HepG2 (cell line): ENCODE measurements around the gene DTHD1. TPM values are rescaled to one million over a fixed set of nuclear protein-coding genes. Genes with fewer than 3 reads are reported as not detected.

Source experiments
- ATAC-seq: fragments of 200-7000 bp; cut with Tn5 transposase; 3 replicates; pipeline ENCODE4 v1.9.1; 2020; ENCODE audit warnings: mild to moderate bottlenecking, moderate library complexity
- BruUV-seq: library from RNA; stranded (reverse); fragments of 400-500 nt; replicated peaks from 2 replicates; lab custom pipeline; 2021; lab: Mats Ljungman, UMichigan
- CTCF ChIA-PET: fragments of 300-600 bp; formaldehyde crosslinking; extraction: SDS; loops from one replicate; lab custom pipeline; 2021; ENCODE audit warnings: low total read pairs, inconsistent platforms, low intra/inter-chr PET ratio; lab: Yijun Ruan, JAX
- POLR2A ChIA-PET: fragments of 350-600 bp; sonication (Branson Sonifier 250); formaldehyde crosslinking; loops from one replicate; lab custom pipeline; 2020; ENCODE audit warnings: antibody characterized with exemption, inconsistent platforms; lab: Yijun Ruan, JAX
- DNase-seq: peaks from one replicate; pipeline ENCODE4 v3.0.0-alpha.2; 2015; ENCODE audit warnings: low spot score
- FAIRE-seq: peaks from 3 replicates; lab custom pipeline; 2011; peaks lifted over from hg19 to GRCh38; lab: Jason Lieb, UNC
- H2AFZ ChIP-seq: one replicate; pipeline ENCODE4 v1.6.1; 2011; ENCODE audit warnings: low read length, inconsistent platforms
- H3K27ac ChIP-seq: fragments of 300-600 bp; 3 replicates; pipeline ENCODE4 v1.8.0; 2011; ENCODE audit warnings: mixed run types, mild to moderate bottlenecking, mixed read lengths, low read length, inconsistent platforms; ENCODE audit not compliant: insufficient read depth; ENCODE audit errors: extremely low read length
- H3K27me3 ChIP-seq, 2 experiments: fragments of 200-600 bp in 1 of 2; 2 replicates in 1 of 2; 3 replicates in 1 of 2; pipeline versions ENCODE4 v1.6.0 to v1.8.0; 2011; ENCODE audit warnings: low read length in 2 of 2, mild to moderate bottlenecking in 2 of 2, moderate library complexity in 2 of 2, inconsistent platforms in 1 of 2; ENCODE audit not compliant: insufficient read depth in 2 of 2, control insufficient read depth in 1 of 2
- H3K36me3 ChIP-seq, 2 experiments: fragments of 200-600 bp in 1 of 2; replicated peaks in 1 of 2; 2 replicates in 1 of 2; 3 replicates in 1 of 2; pipeline versions ENCODE4 v1.5.1 to v1.8.0; 2011; ENCODE audit warnings: low read length in 2 of 2, inconsistent platforms in 1 of 2; ENCODE audit not compliant: insufficient read depth in 2 of 2, control insufficient read depth in 1 of 2
- H3K4me1 ChIP-seq: 2 replicates; pipeline ENCODE4 v1.5.1; 2012; ENCODE audit warnings: low read length, inconsistent platforms; ENCODE audit not compliant: insufficient read depth
- H3K4me2 ChIP-seq: 2 replicates; pipeline ENCODE4 v1.6.0; 2011; ENCODE audit warnings: low read depth, low read length, inconsistent platforms
- H3K4me3 ChIP-seq, 3 experiments: fragments of 200-600 bp in 1 of 3; sonication (generic), shearing (Covaris generic) in 1 of 3; replicated peaks in 1 of 3; 2 replicates each; pipeline ENCODE4 v1.5.1; 2011 to 2016; ENCODE audit warnings: low read length in 3 of 3, inconsistent platforms in 2 of 3, low read depth in 2 of 3, mild to moderate bottlenecking in 2 of 3, control low read depth in 1 of 3, mixed read lengths in 1 of 3; ENCODE audit not compliant: insufficient read depth in 1 of 3
- H3K79me2 ChIP-seq: one replicate; pipeline ENCODE4 v1.6.1; 2011; ENCODE audit warnings: low read length, inconsistent platforms; ENCODE audit not compliant: insufficient read depth
- H3K9ac ChIP-seq: 2 replicates; pipeline ENCODE4 v1.6.0; 2011; ENCODE audit warnings: mild to moderate bottlenecking, low read depth, low read length, inconsistent platforms; ENCODE audit not compliant: insufficient read depth
- H3K9me3 ChIP-seq: 2 replicates; pipeline ENCODE4 v1.5.1; 2012; ENCODE audit warnings: mild to moderate bottlenecking, low read length
- H4K20me1 ChIP-seq: 2 replicates; pipeline ENCODE4 v1.6.0; 2011; ENCODE audit warnings: inconsistent platforms, mild to moderate bottlenecking, low read length, moderate library complexity; ENCODE audit not compliant: insufficient read depth
- EHMT2 ChIP-seq: fragments of 200-600 bp; sonication (generic); IDR thresholded peaks from 2 replicates; pipeline ENCODE4 v1.7.0; 2017; ENCODE audit warnings: antibody characterized with exemption, low read depth, low read length, borderline replicate concordance
- HMG20B ChIP-seq: conservative IDR thresholded peaks from 2 replicates; pipeline ENCODE4 v1.6.1; 2016; ENCODE audit warnings: missing genetic modification reagents, missing compliant biosample characterization
- JUNB ChIP-seq: sonication (generic); formaldehyde crosslinking; IDR thresholded peaks from 2 replicates; pipeline ENCODE4 v1.8.0; 2022; ENCODE audit warnings: missing genetic modification reagents, mild to moderate bottlenecking, borderline replicate concordance
- MAZ ChIP-seq, 2 experiments: sonication (generic) in 1 of 2; formaldehyde crosslinking in 1 of 2; IDR thresholded peaks; 2 replicates each; pipeline versions ENCODE4 v1.5.0 to v1.6.1; 2012 to 2020; ENCODE audit warnings: low read depth in 2 of 2, mild to moderate bottlenecking in 2 of 2, borderline replicate concordance in 1 of 2, improper control_type of control experiment in 1 of 2, low read length in 1 of 2, missing genetic modification reagents in 1 of 2, moderate library complexity in 1 of 2
- NCOA2 ChIP-seq: sonication (generic); formaldehyde crosslinking; IDR thresholded peaks from 2 replicates; pipeline ENCODE4 v1.8.0; 2022; ENCODE audit warnings: inconsistent platforms
- SIX4 ChIP-seq: sonication (generic); formaldehyde crosslinking; IDR thresholded peaks from 2 replicates; pipeline ENCODE4 v1.4.0; 2020; ENCODE audit warnings: missing genetic modification reagents
- TCF12 ChIP-seq, 2 experiments: fragments of 450-650 bp in 1 of 2; sonication (generic) in 1 of 2; formaldehyde crosslinking in 1 of 2; IDR thresholded peaks; 2 replicates each; pipeline versions ENCODE4 v1.6.1 to v1.8.0; 2017 to 2022; ENCODE audit warnings: antibody characterized with exemption in 1 of 2, mild to moderate bottlenecking in 1 of 2, missing genetic modification reagents in 1 of 2, moderate library complexity in 1 of 2
- ZFY ChIP-seq: sonication (generic); formaldehyde crosslinking; IDR thresholded peaks from 2 replicates; pipeline ENCODE4 v1.4.0; 2020; ENCODE audit warnings: missing genetic modification reagents
- ZFYVE20 ChIP-seq: sonication (generic); formaldehyde crosslinking; IDR thresholded peaks from 2 replicates; pipeline ENCODE4 v1.8.0; 2023; ENCODE audit warnings: low read depth, mild to moderate bottlenecking, moderate library complexity, missing genetic modification reagents, borderline replicate concordance
- ZNF12 ChIP-seq: sonication (generic); formaldehyde crosslinking; IDR thresholded peaks from 2 replicates; pipeline ENCODE4 v1.5.0; 2020; ENCODE audit warnings: missing genetic modification reagents
- ZNF160 ChIP-seq: sonication (generic); formaldehyde crosslinking; IDR thresholded peaks from 2 replicates; pipeline ENCODE4 v1.8.0; 2022; ENCODE audit warnings: mild to moderate bottlenecking, inconsistent platforms, missing genetic modification reagents
- ZNF235 ChIP-seq: sonication (generic); formaldehyde crosslinking; IDR thresholded peaks from 2 replicates; pipeline ENCODE4 v1.8.1; 2023; ENCODE audit warnings: mild to moderate bottlenecking, missing genetic modification reagents, borderline replicate concordance
- ZNF326 ChIP-seq: sonication (generic); formaldehyde crosslinking; IDR thresholded peaks from 2 replicates; pipeline ENCODE4 v1.4.0; 2020; ENCODE audit warnings: missing genetic modification reagents, borderline replicate concordance
- ZNF44 ChIP-seq: sonication (generic); formaldehyde crosslinking; IDR thresholded peaks from 2 replicates; pipeline ENCODE4 v1.5.1; 2020; ENCODE audit warnings: mild to moderate bottlenecking, missing genetic modification reagents
- WGBS: methylation state at CpG from one replicate; pipeline ENCODE4 v1.1.6; 2017; ENCODE audit warnings: low lambda C conversion rate; 5-methylcytosine and 5-hydroxymethylcytosine counted together
- in situ Hi-C: cut with HindIII; loops from 2 replicates; pipeline ENCODE4 v1.10.0; 2017; ENCODE audit warnings: low pct_unique_long_range_greater_than_20kb; ENCODE audit not compliant: extremely low pct_ligation_motif_present
- intact Hi-C: fragments of 100-400 bp; cut with micrococcal nuclease; formaldehyde crosslinking; loops from one replicate; pipeline ENCODE4 v1.10.0; 2022; ENCODE audit not compliant: unreplicated experiment
- polyA plus RNA-seq, 8 experiments: library from polyadenylated mRNA; depleted of rRNA in 3 of 8; stranded (reverse) in 7 of 8; unstranded in 1 of 8; fragments of >200 nt; fragmentation: Illumina TruSeq in 4 of 8; extraction: Trizol in 4 of 8; gene quantifications; 2 replicates each; pipeline versions ENCODE4 v1.2.1 to v1.2.3, GENCODE V29; 2011 to 2016; ENCODE audit warnings: low read depth in 4 of 8, missing spikeins in 1 of 8, mixed read lengths in 1 of 8; ENCODE audit not compliant: insufficient read depth in 1 of 8
- total RNA-seq, 5 experiments: library from RNA; depleted of rRNA; stranded (reverse); fragments of >200 nt; fragmentation: Illumina TruSeq; extraction: Trizol; gene quantifications; 2 replicates each; pipeline ENCODE4 v1.2.3, GENCODE V29; 2016; ENCODE audit warnings: low read depth in 1 of 5
- TF ChIP-seq, protein P1 (sequence below): sonication (generic); formaldehyde crosslinking; IDR thresholded peaks from 2 replicates; pipeline ENCODE4 v1.5.0; 2020; ENCODE audit warnings: missing genetic modification reagents, mild to moderate bottlenecking, borderline replicate concordance
- TF ChIP-seq, protein P2 (sequence below): sonication (generic); formaldehyde crosslinking; IDR thresholded peaks from 2 replicates; pipeline ENCODE4 v1.4.0; 2020; ENCODE audit warnings: missing genetic modification reagents, mild to moderate bottlenecking, borderline replicate concordance

The DTHD1 gene
- total and polyA plus RNA-seq, 2 of the 13 experiments (the other 11 are each of a cell fraction or from before 2014, with no cell fraction given): not detected

DNA sequence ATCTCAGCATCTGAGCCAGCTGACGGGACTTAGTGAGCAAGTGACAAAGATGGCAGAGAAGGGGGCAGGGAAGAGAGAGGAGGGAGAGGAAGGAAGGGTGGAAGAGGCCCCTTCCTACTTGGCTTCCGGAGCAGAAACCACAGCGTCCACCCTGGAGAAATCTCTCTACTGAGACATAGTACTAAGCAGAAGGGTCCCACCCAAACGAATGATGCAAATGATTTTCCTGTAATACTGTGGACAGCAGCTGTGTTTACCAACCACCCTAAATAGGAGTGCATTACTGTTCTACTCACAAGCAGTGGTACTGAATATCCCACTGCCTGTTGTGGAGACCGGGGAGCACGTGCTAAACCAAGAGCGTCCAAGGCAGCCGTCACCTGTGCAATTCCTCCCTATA lies 29.4 kb downstream of the DTHD1 start:
- FAIRE-seq (no peak), ATAC-seq (no peak), DNase-seq (no peak)
- H3K4me3 ChIP-seq: no peak overlapping the region
- no peak overlapping the region for H3K4me2 ChIP-seq
- no peak overlapping the region for H3K27ac ChIP-seq
- H3K4me1 ChIP-seq: no peaks in the 10 kb centered on the region
- no peaks in the 10 kb centered on the region for H3K36me3 ChIP-seq
- WGBS: 45% methylated on average over 8 of the region's 8 CpGs
- H3K9me3 ChIP-seq: no peaks in the 10 kb centered on the region
- H2AFZ ChIP-seq: no peak overlapping the region
- no peaks in the 10 kb centered on the region for H3K79me2 ChIP-seq
- no peaks in the 10 kb centered on the region for H3K27me3 ChIP-seq
- ChIA-PET CTCF (no interaction called here), POLR2A (no interaction called here)
- no peaks in the 10 kb centered on the region for H4K20me1 ChIP-seq
- TF ChIP-seq ZNF44 (CRISPR knock-in tag) (no peak), JUNB (no peak), SIX4 (no peak), ZFYVE20 (CRISPR knock-in tag) (no peak), ZNF326 (no peak), ZFY (CRISPR knock-in tag) (no peak), ZNF12 (CRISPR knock-in tag) (no peak), ZNF160 (CRISPR knock-in tag) (no peak), EHMT2 (no peak), NCOA2 (CRISPR knock-in tag) (no peak)
- BruUV-seq: no TSS peak
- H3K9ac ChIP-seq: no peak overlapping the region
- intact Hi-C loops: no loop called here
- in situ Hi-C loops: no loop called here

DNA sequence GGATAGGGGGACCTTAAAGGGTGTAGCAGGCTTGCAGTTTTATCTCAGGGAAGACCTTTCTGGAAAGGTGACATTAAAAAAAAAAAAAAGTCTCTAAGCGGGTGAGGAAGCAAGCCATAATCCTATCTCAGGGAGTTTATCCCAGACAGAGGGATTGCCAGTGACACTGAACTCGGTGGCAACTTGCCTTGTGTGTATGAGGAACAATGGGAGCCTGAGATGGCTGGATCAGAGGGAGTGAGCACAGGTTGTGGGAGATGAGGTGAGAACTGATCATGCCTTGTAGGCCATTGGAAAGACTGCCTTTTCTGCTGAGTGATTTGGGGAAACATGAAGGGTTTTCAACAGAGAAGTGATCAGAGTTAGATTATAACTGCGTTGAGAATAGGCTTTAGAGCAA lies 31.1 kb downstream of the DTHD1 start:
- BruUV-seq: no TSS peak
- H3K4me3 ChIP-seq: no peak overlapping the region
- H3K36me3 ChIP-seq: no peaks in the 10 kb centered on the region
- in situ Hi-C loops (no loop called here), intact Hi-C loops (no loop called here)
- H3K4me1 ChIP-seq: no peaks in the 10 kb centered on the region
- no peak overlapping the region for H2AFZ ChIP-seq
- no peaks in the 10 kb centered on the region for H4K20me1 ChIP-seq
- ATAC-seq (no peak), FAIRE-seq (no peak), DNase-seq (no peak)
- no peaks in the 10 kb centered on the region for H3K27me3 ChIP-seq
- H3K79me2 ChIP-seq: no peaks in the 10 kb centered on the region
- TF ChIP-seq TCF12 (IDR thresholded peaks at IDR 0.05): no peak
- no peak for TF ChIP-seq TCF12 (CRISPR knock-in tag; IDR thresholded peaks at IDR 0.05)
- TF ChIP-seq, protein P1, sequence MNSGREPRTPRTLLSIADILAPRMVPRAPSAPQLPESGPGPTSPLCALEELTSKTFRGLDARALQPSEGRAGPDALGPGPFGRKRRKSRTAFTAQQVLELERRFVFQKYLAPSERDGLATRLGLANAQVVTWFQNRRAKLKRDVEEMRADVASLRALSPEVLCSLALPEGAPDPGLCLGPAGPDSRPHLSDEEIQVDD: no peak
- no peak for TF ChIP-seq ZNF235 (CRISPR knock-in tag)
- TF ChIP-seq MAZ (IDR thresholded peaks at IDR 0.05; ENCODE audit: borderline replicate concordance, low read depth, low read length): no peak
- TF ChIP-seq MAZ (CRISPR knock-in tag; IDR thresholded peaks at IDR 0.05; ENCODE audit: low read depth): no peak
- TF ChIP-seq, protein P2, sequence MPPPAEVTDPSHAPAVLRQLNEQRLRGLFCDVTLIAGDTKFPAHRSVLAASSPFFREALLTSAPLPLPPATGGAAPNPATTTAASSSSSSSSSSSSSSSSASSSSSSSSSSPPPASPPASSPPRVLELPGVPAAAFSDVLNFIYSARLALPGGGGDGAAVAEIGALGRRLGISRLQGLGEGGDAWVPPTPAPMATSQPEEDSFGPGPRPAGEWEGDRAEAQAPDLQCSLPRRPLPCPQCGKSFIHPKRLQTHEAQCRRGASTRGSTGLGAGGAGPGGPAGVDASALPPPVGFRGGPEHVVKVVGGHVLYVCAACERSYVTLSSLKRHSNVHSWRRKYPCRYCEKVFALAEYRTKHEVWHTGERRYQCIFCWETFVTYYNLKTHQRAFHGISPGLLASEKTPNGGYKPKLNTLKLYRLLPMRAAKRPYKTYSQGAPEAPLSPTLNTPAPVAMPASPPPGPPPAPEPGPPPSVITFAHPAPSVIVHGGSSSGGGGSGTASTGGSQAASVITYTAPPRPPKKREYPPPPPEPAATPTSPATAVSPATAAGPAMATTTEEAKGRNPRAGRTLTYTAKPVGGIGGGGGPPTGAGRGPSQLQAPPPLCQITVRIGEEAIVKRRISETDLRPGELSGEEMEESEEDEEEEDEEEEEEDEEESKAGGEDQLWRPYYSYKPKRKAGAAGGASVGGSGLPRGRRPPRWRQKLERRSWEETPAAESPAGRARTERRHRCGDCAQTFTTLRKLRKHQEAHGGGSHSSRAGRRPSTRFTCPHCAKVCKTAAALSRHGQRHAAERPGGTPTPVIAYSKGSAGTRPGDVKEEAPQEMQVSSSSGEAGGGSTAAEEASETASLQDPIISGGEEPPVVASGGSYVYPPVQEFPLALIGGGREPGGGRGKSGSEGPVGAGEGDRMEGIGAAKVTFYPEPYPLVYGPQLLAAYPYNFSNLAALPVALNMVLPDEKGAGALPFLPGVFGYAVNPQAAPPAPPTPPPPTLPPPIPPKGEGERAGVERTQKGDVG (CRISPR knock-in tag): no peak
- TF ChIP-seq HMG20B: no peak
- WGBS: 34% methylated on average over 3 of the region's 3 CpGs
- H3K27ac ChIP-seq: no peak overlapping the region
- ChIA-PET CTCF (no interaction called here), POLR2A (no interaction called here)
- no peaks in the 10 kb centered on the region for H3K9me3 ChIP-seq
- no peak overlapping the region for H3K4me2 ChIP-seq
- H3K9ac ChIP-seq: no peak overlapping the region
